Measurements from ENCODE around the gene FIBCD1.
A peak's percentile ranks its signal among the peaks of the same experiment; 100 is the strongest.

DNA sequence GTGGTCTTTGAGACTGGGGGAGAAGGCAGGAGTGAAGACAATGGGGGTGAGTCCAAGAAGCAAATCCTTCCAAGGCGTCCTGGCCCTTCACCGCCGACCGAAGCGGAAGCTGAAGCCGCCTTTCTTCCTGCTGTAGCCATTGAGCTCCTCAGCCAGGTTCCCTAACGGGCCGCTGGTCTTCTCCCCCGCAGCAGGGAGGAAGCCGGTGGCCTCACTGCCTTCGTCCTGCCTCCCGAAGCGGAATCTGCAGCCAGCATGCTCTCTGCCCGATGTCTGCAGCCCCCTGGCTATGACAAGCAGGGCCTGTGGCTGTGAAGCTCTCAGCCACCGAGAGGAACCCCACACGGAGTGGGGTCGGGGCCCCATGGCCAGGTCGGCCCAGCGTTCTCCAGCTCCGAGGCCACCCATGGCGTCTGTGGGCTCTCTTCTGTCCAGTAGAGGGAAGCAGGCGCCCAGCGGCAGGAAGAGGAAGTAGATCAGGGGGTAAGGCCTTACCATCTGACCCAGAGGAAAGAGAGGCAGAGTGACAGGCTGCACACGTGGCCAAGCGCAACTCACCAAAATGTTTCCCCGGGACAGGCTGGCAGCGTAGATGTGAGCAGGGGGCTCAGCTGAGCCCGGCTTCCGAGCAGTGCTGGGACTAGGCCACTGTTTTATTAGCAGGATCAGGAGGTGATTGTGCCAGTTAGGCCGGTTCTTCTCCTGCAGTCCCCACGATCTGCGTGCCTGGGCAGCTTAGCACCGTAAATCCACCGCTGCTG is 45.5 kb downstream of the FIBCD1 start:
- TF ChIP-seq, protein P1, sequence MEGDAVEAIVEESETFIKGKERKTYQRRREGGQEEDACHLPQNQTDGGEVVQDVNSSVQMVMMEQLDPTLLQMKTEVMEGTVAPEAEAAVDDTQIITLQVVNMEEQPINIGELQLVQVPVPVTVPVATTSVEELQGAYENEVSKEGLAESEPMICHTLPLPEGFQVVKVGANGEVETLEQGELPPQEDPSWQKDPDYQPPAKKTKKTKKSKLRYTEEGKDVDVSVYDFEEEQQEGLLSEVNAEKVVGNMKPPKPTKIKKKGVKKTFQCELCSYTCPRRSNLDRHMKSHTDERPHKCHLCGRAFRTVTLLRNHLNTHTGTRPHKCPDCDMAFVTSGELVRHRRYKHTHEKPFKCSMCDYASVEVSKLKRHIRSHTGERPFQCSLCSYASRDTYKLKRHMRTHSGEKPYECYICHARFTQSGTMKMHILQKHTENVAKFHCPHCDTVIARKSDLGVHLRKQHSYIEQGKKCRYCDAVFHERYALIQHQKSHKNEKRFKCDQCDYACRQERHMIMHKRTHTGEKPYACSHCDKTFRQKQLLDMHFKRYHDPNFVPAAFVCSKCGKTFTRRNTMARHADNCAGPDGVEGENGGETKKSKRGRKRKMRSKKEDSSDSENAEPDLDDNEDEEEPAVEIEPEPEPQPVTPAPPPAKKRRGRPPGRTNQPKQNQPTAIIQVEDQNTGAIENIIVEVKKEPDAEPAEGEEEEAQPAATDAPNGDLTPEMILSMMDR (IDR thresholded peaks at IDR 0.05), result peak; percentile 26 to 46 (median 30)
- TF ChIP-seq EP300 (IDR thresholded peaks at IDR 0.05) (no peak), POLR2A (IDR thresholded peaks at IDR 0.05; ENCODE audit: low read depth) (no peak), POLR2AphosphoS5 (IDR thresholded peaks at IDR 0.05) (peak; percentile 9 to 16)
